Measurements from ENCODE around the gene SPO11. TPM values are rescaled to one million over a fixed set of nuclear protein-coding genes. Genes with fewer than 3 reads are reported as not detected.

Gene SPO11
- polyA plus RNA-seq, 1 donor from 2014 or later: not detected

Small RNA genes lying within 50 kb of the gene (small RNA-seq; reads per million reads assigned to genes)
- gene MIR4325: 0 reads per million in 3 experiments
- 0 to 1.2 (median 0) reads per million in 3 experiments for gene RF00019
- 0 reads per million in 3 experiments for gene RPL39P39

Other genes starting within 250 kb of the SPO11 start
- 3.2 and 3.6 TPM in 2 replicates for gene BMP7, start 63.2 kb upstream of the SPO11 start, polyA plus RNA-seq
- gene RAE1, start 21.5 kb downstream of the SPO11 start, polyA plus RNA-seq: 134 and 136 TPM in 2 replicates
- 19.0 and 21.5 TPM in 2 replicates for gene RBM38, start 61.6 kb downstream of the SPO11 start, polyA plus RNA-seq
- gene CTCFL, start 195.3 kb downstream of the SPO11 start, polyA plus RNA-seq: not detected in 2 replicates
- gene PCK1, start 231.3 kb downstream of the SPO11 start, polyA plus RNA-seq: 0.24 TPM in 1 of 2 replicates, not detected in the other